Fibroblast of lung (primary cell): ENCODE measurements around the gene HCAR2. TPM values are rescaled to one million over a fixed set of nuclear protein-coding genes. Genes with fewer than 3 reads are reported as not detected.

Experiments used
- DNase-seq, 2 donors: peaks; one replicate each; pipeline versions ENCODE4 v3.0.0 to v3.0.0-alpha.2; 2010; ENCODE audit warnings: low read depth in 2 of 2
- H2AFZ ChIP-seq: 2 replicates; pipeline ENCODE4 v1.5.1; 2012; ENCODE audit warnings: low read length, control low read depth, inconsistent platforms
- H3K27ac ChIP-seq: 2 replicates; pipeline ENCODE4 v1.5.1; 2011; ENCODE audit warnings: low read length, control low read depth; ENCODE audit not compliant: insufficient read depth
- H3K27me3 ChIP-seq: 2 replicates; pipeline ENCODE4 v1.5.1; 2011; ENCODE audit warnings: mild to moderate bottlenecking, low read length; ENCODE audit not compliant: control insufficient read depth, insufficient read depth
- H3K36me3 ChIP-seq: 2 replicates; pipeline ENCODE4 v1.5.1; 2011; ENCODE audit warnings: low read length; ENCODE audit not compliant: control insufficient read depth, insufficient read depth
- H3K4me1 ChIP-seq: 2 replicates; pipeline ENCODE4 v1.5.1; 2011; ENCODE audit warnings: low read length; ENCODE audit not compliant: control insufficient read depth, insufficient read depth; ENCODE audit errors: extremely low read depth
- H3K4me2 ChIP-seq: 2 replicates; pipeline ENCODE4 v1.5.1; 2011; ENCODE audit warnings: low read length, control low read depth; ENCODE audit not compliant: insufficient read depth; ENCODE audit errors: extremely low read depth
- H3K4me3 ChIP-seq, 4 experiments: fragments of 200-600 bp in 1 of 4; sonication (generic) in 1 of 4; replicated peaks in 1 of 4; 2 replicates each; pipeline ENCODE4 v1.5.1; 2011 to 2016; ENCODE audit warnings: low read length in 4 of 4, low read depth in 3 of 4, mild to moderate bottlenecking in 3 of 4, control low read depth in 2 of 4, inconsistent platforms in 1 of 4, mixed read lengths in 1 of 4; ENCODE audit not compliant: insufficient read depth in 1 of 4; ENCODE audit errors: control extremely low read depth in 1 of 4
- H3K79me2 ChIP-seq: 2 replicates; pipeline ENCODE4 v1.5.1; 2012; ENCODE audit warnings: mild to moderate bottlenecking, low read length, inconsistent platforms; ENCODE audit not compliant: control insufficient read depth, insufficient read depth
- H3K9ac ChIP-seq: 2 replicates; pipeline ENCODE4 v1.5.1; 2011; ENCODE audit warnings: mild to moderate bottlenecking, low read length, control low read depth; ENCODE audit not compliant: insufficient read depth
- H3K9me3 ChIP-seq: 2 replicates; pipeline ENCODE4 v1.5.1; 2012; ENCODE audit warnings: low read depth, low read length; ENCODE audit not compliant: control insufficient read depth, insufficient read depth
- H4K20me1 ChIP-seq: 2 replicates; pipeline ENCODE4 v1.5.1; 2011; ENCODE audit warnings: low read length; ENCODE audit not compliant: control insufficient read depth, insufficient read depth; ENCODE audit errors: extremely low read depth
- EZH2 ChIP-seq: IDR thresholded peaks from 2 replicates; pipeline ENCODE4 v1.5.1; 2012; ENCODE audit warnings: low read length, control low read depth, mild to moderate bottlenecking; ENCODE audit errors: missing control alignments
- polyA plus RNA-seq, 2 donors: library from polyadenylated mRNA; depleted of rRNA in 1 of 2; stranded (reverse) in 1 of 2; unstranded in 1 of 2; fragments of >200 nt; gene quantifications; 2 replicates each; pipeline ENCODE4 v1.2.1, GENCODE V29; 2011 to 2012; ENCODE audit warnings: missing spikeins in 1 of 2
- total RNA-seq: library from RNA; depleted of rRNA; stranded (reverse); fragments of >200 nt; gene quantifications from 2 replicates; pipeline ENCODE4 v1.2.1, GENCODE V29; 2014
- TF ChIP-seq, protein P1 (sequence below), 2 donors: IDR thresholded peaks in 1 of 2; conservative IDR thresholded peaks in 1 of 2; 1 replicate in 1 of 2; 2 replicates in 1 of 2; pipeline ENCODE4 v1.5.1; 2011 to 2012; ENCODE audit warnings: low read length in 2 of 2, control low read depth in 1 of 2, inconsistent platforms in 1 of 2, low read depth in 1 of 2, mild to moderate bottlenecking in 1 of 2

The HCAR2 gene
- total and polyA plus RNA-seq, 2 donors (not counting 1 experiment from before 2014, with no cell fraction given): under 0.01 TPM; not detected in 1

DNA sequence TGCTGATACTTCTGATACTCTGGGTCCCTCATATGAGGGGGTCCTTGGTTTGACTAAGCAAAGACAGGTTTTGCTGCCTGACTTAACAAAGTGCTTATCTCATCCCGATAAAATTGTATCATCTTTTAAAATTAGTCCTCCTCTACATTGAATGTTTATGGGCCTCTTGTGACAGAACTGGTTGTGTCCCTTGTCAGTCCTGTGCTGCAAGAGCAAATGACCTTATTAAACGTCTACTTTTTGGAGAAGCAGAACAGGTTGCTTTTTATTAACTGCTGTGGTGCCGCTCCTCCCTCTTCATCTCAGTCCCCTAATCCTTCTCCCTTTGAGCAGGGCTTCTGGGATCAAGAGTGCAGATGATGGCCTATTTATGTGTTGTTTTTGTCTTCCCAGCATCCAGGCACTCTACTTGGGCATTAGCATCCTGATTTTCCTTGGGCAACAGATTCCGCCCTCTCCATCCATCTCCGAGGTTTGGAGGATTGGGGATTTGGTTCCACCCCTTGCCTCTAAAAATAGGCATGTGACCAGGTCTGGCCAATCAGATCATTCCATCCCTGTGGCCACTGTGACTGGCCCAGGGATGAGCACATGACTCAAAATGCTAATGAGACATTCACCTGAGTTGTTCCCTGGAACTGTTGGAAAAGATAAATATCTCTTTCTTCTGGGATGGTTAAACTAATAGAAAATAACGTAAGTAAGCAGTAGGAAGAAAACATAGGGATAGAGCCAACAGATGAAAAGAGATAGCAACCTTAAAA is 46.6 kb upstream of the HCAR2 start:
- no peak overlapping the region for H3K27ac ChIP-seq
- peaks cover 7% of the 10 kb centered on the region for H3K4me1 ChIP-seq
- no peak overlapping the region for H2AFZ ChIP-seq
- peaks cover 19% of the 10 kb centered on the region for H3K79me2 ChIP-seq
- no peaks in the 10 kb centered on the region for H3K27me3 ChIP-seq
- peaks cover 3% of the 10 kb centered on the region for H3K36me3 ChIP-seq
- H3K9ac ChIP-seq: no peak overlapping the region
- no peak for TF ChIP-seq EZH2
- TF ChIP-seq, protein P1, sequence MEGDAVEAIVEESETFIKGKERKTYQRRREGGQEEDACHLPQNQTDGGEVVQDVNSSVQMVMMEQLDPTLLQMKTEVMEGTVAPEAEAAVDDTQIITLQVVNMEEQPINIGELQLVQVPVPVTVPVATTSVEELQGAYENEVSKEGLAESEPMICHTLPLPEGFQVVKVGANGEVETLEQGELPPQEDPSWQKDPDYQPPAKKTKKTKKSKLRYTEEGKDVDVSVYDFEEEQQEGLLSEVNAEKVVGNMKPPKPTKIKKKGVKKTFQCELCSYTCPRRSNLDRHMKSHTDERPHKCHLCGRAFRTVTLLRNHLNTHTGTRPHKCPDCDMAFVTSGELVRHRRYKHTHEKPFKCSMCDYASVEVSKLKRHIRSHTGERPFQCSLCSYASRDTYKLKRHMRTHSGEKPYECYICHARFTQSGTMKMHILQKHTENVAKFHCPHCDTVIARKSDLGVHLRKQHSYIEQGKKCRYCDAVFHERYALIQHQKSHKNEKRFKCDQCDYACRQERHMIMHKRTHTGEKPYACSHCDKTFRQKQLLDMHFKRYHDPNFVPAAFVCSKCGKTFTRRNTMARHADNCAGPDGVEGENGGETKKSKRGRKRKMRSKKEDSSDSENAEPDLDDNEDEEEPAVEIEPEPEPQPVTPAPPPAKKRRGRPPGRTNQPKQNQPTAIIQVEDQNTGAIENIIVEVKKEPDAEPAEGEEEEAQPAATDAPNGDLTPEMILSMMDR (conservative IDR thresholded peaks at IDR 0.05 in 1 of 2, IDR thresholded peaks at IDR 0.05 in 1 of 2; ENCODE audit: low read depth in 1 of 2, low read length in 2 of 2): no peak
- no peaks in the 10 kb centered on the region for H4K20me1 ChIP-seq
- no peak overlapping the region for H3K4me2 ChIP-seq
- no peak overlapping the region for H3K4me3 ChIP-seq
- no peaks in the 10 kb centered on the region for H3K9me3 ChIP-seq
- no peak for DNase-seq

DNA sequence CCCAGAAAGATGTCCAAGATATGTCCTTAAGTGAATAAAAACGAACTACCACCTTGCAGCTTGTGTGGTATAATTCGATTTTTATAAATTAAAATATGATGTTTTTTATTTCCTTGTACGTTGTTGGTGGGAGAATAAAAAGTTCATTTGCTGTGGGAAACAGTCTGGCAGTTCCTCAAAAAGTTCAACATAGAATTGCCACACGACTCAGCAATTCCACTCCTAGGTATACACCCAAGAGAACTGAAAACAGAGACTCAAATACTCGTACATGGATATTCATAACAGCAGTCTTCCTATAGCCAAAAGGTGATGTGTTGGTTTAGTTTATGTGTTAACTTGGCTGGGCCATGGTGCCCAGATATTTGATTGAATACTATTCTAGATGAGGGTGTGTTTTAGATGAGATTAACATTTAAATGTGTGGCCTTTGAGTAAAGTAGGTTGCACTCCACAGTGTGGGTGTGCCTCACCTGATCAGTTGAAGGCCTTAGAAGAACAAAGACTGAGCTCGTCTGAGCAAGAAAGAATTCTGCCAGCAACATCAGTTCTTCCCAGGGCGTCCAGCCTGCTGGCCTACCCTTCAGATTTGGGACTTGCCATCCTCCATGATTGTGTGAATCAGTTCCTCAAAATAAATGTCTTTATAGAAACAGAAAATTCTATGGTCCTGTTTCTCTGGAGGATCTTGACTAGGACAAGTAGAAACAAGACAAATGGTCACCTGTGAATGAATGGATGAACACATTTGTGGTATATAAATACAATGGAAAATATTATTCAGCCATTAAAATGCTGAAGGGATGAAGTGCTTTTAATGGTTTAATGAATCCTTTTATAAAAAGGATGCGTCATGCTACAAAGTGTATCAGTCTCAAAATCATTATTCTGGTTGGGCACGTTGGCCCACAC is 44.3 kb upstream of the HCAR2 start:
- Histone ChIP-seq H3K4me1 (no peaks in the 10 kb centered on the region), H3K79me2 (no peaks in the 10 kb centered on the region), H3K9ac (no peak overlapping the region), H3K36me3 (no peaks in the 10 kb centered on the region), H3K27me3 (no peaks in the 10 kb centered on the region), H3K4me2 (no peak overlapping the region), H4K20me1 (no peaks in the 10 kb centered on the region), H3K9me3 (no peaks in the 10 kb centered on the region), H2AFZ (no peak overlapping the region), H3K27ac (no peak overlapping the region), H3K4me3 (no peak overlapping the region)
- TF ChIP-seq, protein P1 (conservative IDR thresholded peaks at IDR 0.05 in 1 of 2, IDR thresholded peaks at IDR 0.05 in 1 of 2; ENCODE audit: low read depth in 1 of 2, low read length in 2 of 2): no peak
- TF ChIP-seq EZH2: no peak
- no peak for DNase-seq

DNA sequence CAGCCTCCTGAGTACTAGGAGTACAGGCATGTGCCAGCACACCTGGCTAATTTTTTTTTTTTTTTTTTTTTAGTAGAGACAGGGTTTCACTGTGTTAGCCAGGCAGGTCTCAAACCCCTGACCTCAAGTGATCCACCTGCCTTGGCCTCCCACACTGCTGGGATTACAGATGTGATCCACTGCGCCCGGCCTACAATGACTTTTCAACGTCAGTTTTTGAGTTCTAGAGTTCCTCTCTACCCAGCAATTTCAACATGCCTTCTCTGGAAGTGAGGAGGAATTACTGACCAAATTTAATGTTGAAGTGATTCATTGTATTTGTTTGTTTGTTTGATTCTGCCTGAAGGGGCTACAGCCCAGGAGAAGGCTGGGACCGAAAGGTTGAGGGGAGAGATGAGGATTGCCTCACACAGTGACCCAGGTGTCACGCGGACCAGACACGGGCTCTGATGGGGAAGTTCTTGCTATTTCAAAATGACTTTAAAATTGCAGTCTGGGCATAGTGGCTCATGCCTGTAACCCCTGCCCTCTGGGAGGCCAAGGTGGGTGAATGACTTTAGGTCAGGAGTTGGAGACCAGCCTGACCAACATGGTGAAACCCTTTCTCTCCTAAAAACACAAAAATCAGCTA is 40.9 kb upstream of the HCAR2 start:
- no peaks in the 10 kb centered on the region for H3K4me1 ChIP-seq

More for the DNA sequence above, 40.9 kb upstream of the HCAR2 start:
- DNase-seq: no peak
- H4K20me1 ChIP-seq: no peaks in the 10 kb centered on the region
- no peaks in the 10 kb centered on the region for H3K9me3 ChIP-seq
- no peaks in the 10 kb centered on the region for H3K27me3 ChIP-seq
- no peak overlapping the region for H3K9ac ChIP-seq
- no peak overlapping the region for H3K4me2 ChIP-seq
- H3K36me3 ChIP-seq: no peaks in the 10 kb centered on the region
- H3K27ac ChIP-seq: no peak overlapping the region
- no peak overlapping the region for H3K4me3 ChIP-seq
- no peaks in the 10 kb centered on the region for H3K79me2 ChIP-seq
- TF ChIP-seq EZH2: no peak
- TF ChIP-seq, protein P1 (conservative IDR thresholded peaks at IDR 0.05 in 1 of 2, IDR thresholded peaks at IDR 0.05 in 1 of 2; ENCODE audit: low read depth in 1 of 2, low read length in 2 of 2): no peak
- H2AFZ ChIP-seq: no peak overlapping the region
